BLaER1 (cell line): ENCODE measurements around the gene C1QTNF1.
A peak's percentile ranks its signal among the peaks of the same experiment; 100 is the strongest.

ENCODE experiments used
- H3K27ac ChIP-seq: shearing (Covaris generic); formaldehyde crosslinking; 2 replicates; pipeline ENCODE4 v1.8.1; 2022
- H3K27me3 ChIP-seq: shearing (Covaris generic); formaldehyde crosslinking; 2 replicates; pipeline ENCODE4 v1.8.1; 2022
- H3K36me3 ChIP-seq: shearing (Covaris generic); formaldehyde crosslinking; 2 replicates; pipeline ENCODE4 v1.8.1; 2022
- H3K4me1 ChIP-seq: shearing (Covaris generic); formaldehyde crosslinking; 2 replicates; pipeline ENCODE4 v1.8.1; 2022
- H3K4me2 ChIP-seq: shearing (Covaris generic); formaldehyde crosslinking; 2 replicates; pipeline ENCODE4 v1.8.1; 2022
- H3K4me3 ChIP-seq: shearing (Covaris generic); formaldehyde crosslinking; 2 replicates; pipeline ENCODE4 v1.8.1; 2022
- H3K9ac ChIP-seq: shearing (Covaris generic); formaldehyde crosslinking; 2 replicates; pipeline ENCODE4 v1.8.1; 2022
- H3K9me3 ChIP-seq: shearing (Covaris generic); formaldehyde crosslinking; 2 replicates; pipeline ENCODE4 v1.8.1; 2022
- H4K20me1 ChIP-seq: shearing (Covaris generic); formaldehyde crosslinking; 2 replicates; pipeline ENCODE4 v1.8.1; 2022
- Cebpa-rat ChIP-seq: shearing (Covaris generic); IDR thresholded peaks from 2 replicates; pipeline ENCODE4 v1.8.1; 2022

Gene C1QTNF1

GRCh38 chr17:78998311-78999055, 25.5 kb upstream of the C1QTNF1 start:
- Histone ChIP-seq H3K9ac (no peak overlapping the region), H4K20me1 (peaks cover 99% of the 10 kb centered on the region), H3K36me3 (peaks cover 93% of the 10 kb centered on the region), H3K4me3 (no peak overlapping the region), H3K9me3 (no peaks in the 10 kb centered on the region), H3K27ac (no peak overlapping the region), H3K27me3 (no peaks in the 10 kb centered on the region), H3K4me1 (no peaks in the 10 kb centered on the region), H3K4me2 (no peak overlapping the region)
- TF ChIP-seq Cebpa-rat, result no peak

GRCh38 chr17:78999056-78999768, 24.8 kb upstream of the C1QTNF1 start:
- H3K4me2 ChIP-seq, result no peak overlapping the region
- no peak overlapping the region for H3K9ac ChIP-seq
- H3K27me3 ChIP-seq, result no peaks in the 10 kb centered on the region
- H3K4me1 ChIP-seq, result no peaks in the 10 kb centered on the region
- TF ChIP-seq Cebpa-rat, result no peak
- no peak overlapping the region for H3K4me3 ChIP-seq
- peaks cover 87% of the 10 kb centered on the region for H3K36me3 ChIP-seq
- H4K20me1 ChIP-seq, result peaks cover 94% of the 10 kb centered on the region
- H3K27ac ChIP-seq, result no peak overlapping the region
- H3K9me3 ChIP-seq, result no peaks in the 10 kb centered on the region

GRCh38 chr17:78999947-79000395, 24.0 kb upstream of the C1QTNF1 start:
- Histone ChIP-seq H3K27ac (no peak overlapping the region), H3K4me2 (no peak overlapping the region), H3K36me3 (peaks cover 79% of the 10 kb centered on the region), H4K20me1 (peaks cover 87% of the 10 kb centered on the region), H3K4me3 (no peak overlapping the region), H3K4me1 (no peaks in the 10 kb centered on the region), H3K9ac (no peak overlapping the region), H3K27me3 (no peaks in the 10 kb centered on the region), H3K9me3 (no peaks in the 10 kb centered on the region)
- no peak for TF ChIP-seq Cebpa-rat

GRCh38 chr17:79000396-79001189, 23.4 kb upstream of the C1QTNF1 start:
- H3K27me3 ChIP-seq, result no peaks in the 10 kb centered on the region
- H4K20me1 ChIP-seq, result peaks cover 86% of the 10 kb centered on the region
- no peak for TF ChIP-seq Cebpa-rat
- no peaks in the 10 kb centered on the region for H3K9me3 ChIP-seq
- no peak overlapping the region for H3K4me2 ChIP-seq
- H3K27ac ChIP-seq, result peak overlapping the region; percentile 35; the same call in 1 of the 2 replicates
- peaks cover 73% of the 10 kb centered on the region for H3K36me3 ChIP-seq
- H3K4me1 ChIP-seq, result peaks cover 6% of the 10 kb centered on the region
- no peak overlapping the region for H3K4me3 ChIP-seq
- no peak overlapping the region for H3K9ac ChIP-seq

GRCh38 chr17:79001190-79002020, 22.6 kb upstream of the C1QTNF1 start:
- Histone ChIP-seq H3K27me3 (no peaks in the 10 kb centered on the region), H3K4me1 (peaks cover 14% of the 10 kb centered on the region), H3K4me2 (no peak overlapping the region), H4K20me1 (peaks cover 86% of the 10 kb centered on the region), H3K9me3 (no peaks in the 10 kb centered on the region), H3K36me3 (peaks cover 68% of the 10 kb centered on the region), H3K4me3 (no peak overlapping the region), H3K9ac (no peak overlapping the region), H3K27ac (peak overlapping the region; percentile 35; the same call in 1 of the 2 replicates)
- no peak for TF ChIP-seq Cebpa-rat

- no peak overlapping the region for H3K27ac ChIP-seq
- H3K9ac ChIP-seq, result no peak overlapping the region
- H3K9me3 ChIP-seq, result no peaks in the 10 kb centered on the region
- H3K4me3 ChIP-seq, result no peak overlapping the region
- peaks cover 23% of the 10 kb centered on the region for H3K4me1 ChIP-seq
- H3K36me3 ChIP-seq, result peaks cover 66% of the 10 kb centered on the region
- no peaks in the 10 kb centered on the region for H3K27me3 ChIP-seq
- no peak overlapping the region for H3K4me2 ChIP-seq
- TF ChIP-seq Cebpa-rat, result no peak
- peaks cover 87% of the 10 kb centered on the region for H4K20me1 ChIP-seq
Measured at GRCh38 chr17:79002291-79002690, 21.7 kb upstream of the C1QTNF1 start.

- no peak overlapping the region for H3K27ac ChIP-seq
- no peak overlapping the region for H3K4me3 ChIP-seq
- no peak for TF ChIP-seq Cebpa-rat
- no peaks in the 10 kb centered on the region for H3K9me3 ChIP-seq
- no peak overlapping the region for H3K4me2 ChIP-seq
- H3K4me1 ChIP-seq, result peaks cover 30% of the 10 kb centered on the region
- H3K36me3 ChIP-seq, result peaks cover 66% of the 10 kb centered on the region
- peaks cover 87% of the 10 kb centered on the region for H4K20me1 ChIP-seq
- no peaks in the 10 kb centered on the region for H3K27me3 ChIP-seq
- no peak overlapping the region for H3K9ac ChIP-seq
Measured at GRCh38 chr17:79002796-79003593, 21.0 kb upstream of the C1QTNF1 start.

GRCh38 chr17:79003661-79004411, 20.1 kb upstream of the C1QTNF1 start:
- no peak overlapping the region for H3K4me3 ChIP-seq
- H3K27ac ChIP-seq, result no peak overlapping the region
- peaks cover 38% of the 10 kb centered on the region for H3K4me1 ChIP-seq
- H3K27me3 ChIP-seq, result no peaks in the 10 kb centered on the region
- H3K4me2 ChIP-seq, result no peak overlapping the region
- no peaks in the 10 kb centered on the region for H3K9me3 ChIP-seq
- TF ChIP-seq Cebpa-rat, result no peak
- peaks cover 60% of the 10 kb centered on the region for H3K36me3 ChIP-seq
- H3K9ac ChIP-seq, result no peak overlapping the region
- H4K20me1 ChIP-seq, result peaks cover 87% of the 10 kb centered on the region
